Tibial nerve (tissue), 4 donors: ENCODE results near the gene ANKMY1. TPM values are rescaled to one million over a fixed set of nuclear protein-coding genes. Genes with fewer than 3 reads are reported as not detected.

Experiments used
- DNase-seq, 2 donors: peaks; one replicate each; pipeline ENCODE4 v3.0.0-alpha.2; 2019; ENCODE audit warnings: low spot score in 2 of 2
- H3K27ac ChIP-seq, 4 donors: fragments of 200-600 bp; sonication (generic) in 3 of 4; one replicate each; pipeline ENCODE4 v1.5.1; 2017 to 2019; ENCODE audit warnings: mild to moderate bottlenecking in 1 of 4
- H3K27me3 ChIP-seq, 2 donors: fragments of 200-600 bp; sonication (generic) in 1 of 2; one replicate each; pipeline versions ENCODE4 v1.5.1 to v1.6.0; 2017 to 2019
- H3K36me3 ChIP-seq, 3 donors: fragments of 200-600 bp; sonication (generic); one replicate each; pipeline ENCODE4 v1.5.1; 2018 to 2019
- H3K4me1 ChIP-seq, 4 donors: fragments of 200-600 bp; sonication (generic) in 3 of 4; one replicate each; pipeline ENCODE4 v1.5.1; 2017 to 2019
- H3K4me3 ChIP-seq, 4 donors: fragments of 200-600 bp; sonication (generic) in 3 of 4; one replicate each; pipeline ENCODE4 v1.5.1; 2017 to 2019; ENCODE audit warnings: mild to moderate bottlenecking in 1 of 4, moderate library complexity in 1 of 4
- H3K9me3 ChIP-seq, 4 donors: fragments of 200-600 bp; sonication (generic) in 3 of 4; one replicate each; pipeline ENCODE4 v1.5.1; 2017 to 2019
- EP300 ChIP-seq, 2 donors: sonication (generic); formaldehyde crosslinking; IDR thresholded peaks; one replicate each; pipeline ENCODE4 v1.6.1; 2017; ENCODE audit warnings: antibody characterized with exemption in 2 of 2, mild to moderate bottlenecking in 1 of 2
- POLR2A ChIP-seq, 2 donors: fragments of 450-650 bp; IDR thresholded peaks; one replicate each; pipeline ENCODE4 v1.6.1; 2017; ENCODE audit warnings: antibody characterized with exemption in 2 of 2, mild to moderate bottlenecking in 2 of 2, moderate library complexity in 2 of 2
- WGBS, 2 donors: methylation state at CpG; one replicate each; pipeline ENCODE4 v1.1.5; 2018; 5-methylcytosine and 5-hydroxymethylcytosine counted together
- total RNA-seq, 4 donors: library from RNA; depleted of rRNA; stranded (reverse); fragments of >200 nt; gene quantifications; one replicate each; pipeline ENCODE4 v1.1.0, GENCODE V29; 2016
- TF ChIP-seq, protein P1 (sequence below), 5 experiments: fragments of 200-600 bp in 3 of 5; fragments of 450-650 bp in 2 of 5; sonication (generic) in 3 of 5; IDR thresholded peaks; one replicate each; pipeline ENCODE4 v1.5.1; 2016 to 2019; ENCODE audit warnings: antibody characterized with exemption in 5 of 5, mild to moderate bottlenecking in 3 of 5, moderate library complexity in 2 of 5

ANKMY1 gene
- total RNA-seq, 4 donors from 2014 or later = 14.2 to 24.0 (median 21.4) TPM

- no peak overlapping the region for H3K4me3 ChIP-seq
- WGBS, 2 donors = 90 to 100% methylated on average over 3 to 4 of the region's 4 CpGs
- H3K36me3 ChIP-seq = peaks cover 0 to 96% (median 20%) of the 10 kb centered on the region in 3 donors
- TF ChIP-seq, protein P1, sequence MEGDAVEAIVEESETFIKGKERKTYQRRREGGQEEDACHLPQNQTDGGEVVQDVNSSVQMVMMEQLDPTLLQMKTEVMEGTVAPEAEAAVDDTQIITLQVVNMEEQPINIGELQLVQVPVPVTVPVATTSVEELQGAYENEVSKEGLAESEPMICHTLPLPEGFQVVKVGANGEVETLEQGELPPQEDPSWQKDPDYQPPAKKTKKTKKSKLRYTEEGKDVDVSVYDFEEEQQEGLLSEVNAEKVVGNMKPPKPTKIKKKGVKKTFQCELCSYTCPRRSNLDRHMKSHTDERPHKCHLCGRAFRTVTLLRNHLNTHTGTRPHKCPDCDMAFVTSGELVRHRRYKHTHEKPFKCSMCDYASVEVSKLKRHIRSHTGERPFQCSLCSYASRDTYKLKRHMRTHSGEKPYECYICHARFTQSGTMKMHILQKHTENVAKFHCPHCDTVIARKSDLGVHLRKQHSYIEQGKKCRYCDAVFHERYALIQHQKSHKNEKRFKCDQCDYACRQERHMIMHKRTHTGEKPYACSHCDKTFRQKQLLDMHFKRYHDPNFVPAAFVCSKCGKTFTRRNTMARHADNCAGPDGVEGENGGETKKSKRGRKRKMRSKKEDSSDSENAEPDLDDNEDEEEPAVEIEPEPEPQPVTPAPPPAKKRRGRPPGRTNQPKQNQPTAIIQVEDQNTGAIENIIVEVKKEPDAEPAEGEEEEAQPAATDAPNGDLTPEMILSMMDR (IDR thresholded peaks at IDR 0.05) = no peak
- no peak for TF ChIP-seq POLR2A (IDR thresholded peaks at IDR 0.05)
- no peak for TF ChIP-seq EP300 (IDR thresholded peaks at IDR 0.05)
- DNase-seq = no peak
- H3K4me1 ChIP-seq = no peaks in the 10 kb centered on the region
- H3K27me3 ChIP-seq = no peaks in the 10 kb centered on the region
- no peak overlapping the region for H3K27ac ChIP-seq
- H3K9me3 ChIP-seq = peaks cover 0 to 12% (median 0%) of the 10 kb centered on the region in 4 donors
Measured at GRCh38 chr2:240526521-240526920, 31.3 kb downstream of the ANKMY1 start.

GRCh38 chr2:240525802-240526201 lies 32.0 kb downstream of the ANKMY1 start:
- H3K36me3 ChIP-seq = peaks cover 0 to 88% (median 20%) of the 10 kb centered on the region in 3 donors
- H3K4me3 ChIP-seq = no peak overlapping the region
- H3K4me1 ChIP-seq = no peaks in the 10 kb centered on the region
- no peak for TF ChIP-seq EP300 (IDR thresholded peaks at IDR 0.05)
- TF ChIP-seq, protein P1 (IDR thresholded peaks at IDR 0.05) = no peak
- TF ChIP-seq POLR2A (IDR thresholded peaks at IDR 0.05) = no peak
- peaks cover 0 to 5% (median 0%) of the 10 kb centered on the region in 4 donors for H3K9me3 ChIP-seq
- no peak overlapping the region for H3K27ac ChIP-seq
- WGBS, 2 donors = 95 to 97% methylated on average over 3 to 6 of the region's 6 CpGs
- DNase-seq = no peak
- peaks cover 0 to 3% of the 10 kb centered on the region in 2 donors for H3K27me3 ChIP-seq

- 91 to 92% methylated on average over 5 to 8 of the region's 8 CpGs for WGBS, 2 donors
- no peak for DNase-seq
Measured at GRCh38 chr2:240524963-240525718, 32.6 kb downstream of the ANKMY1 start.

DNA sequence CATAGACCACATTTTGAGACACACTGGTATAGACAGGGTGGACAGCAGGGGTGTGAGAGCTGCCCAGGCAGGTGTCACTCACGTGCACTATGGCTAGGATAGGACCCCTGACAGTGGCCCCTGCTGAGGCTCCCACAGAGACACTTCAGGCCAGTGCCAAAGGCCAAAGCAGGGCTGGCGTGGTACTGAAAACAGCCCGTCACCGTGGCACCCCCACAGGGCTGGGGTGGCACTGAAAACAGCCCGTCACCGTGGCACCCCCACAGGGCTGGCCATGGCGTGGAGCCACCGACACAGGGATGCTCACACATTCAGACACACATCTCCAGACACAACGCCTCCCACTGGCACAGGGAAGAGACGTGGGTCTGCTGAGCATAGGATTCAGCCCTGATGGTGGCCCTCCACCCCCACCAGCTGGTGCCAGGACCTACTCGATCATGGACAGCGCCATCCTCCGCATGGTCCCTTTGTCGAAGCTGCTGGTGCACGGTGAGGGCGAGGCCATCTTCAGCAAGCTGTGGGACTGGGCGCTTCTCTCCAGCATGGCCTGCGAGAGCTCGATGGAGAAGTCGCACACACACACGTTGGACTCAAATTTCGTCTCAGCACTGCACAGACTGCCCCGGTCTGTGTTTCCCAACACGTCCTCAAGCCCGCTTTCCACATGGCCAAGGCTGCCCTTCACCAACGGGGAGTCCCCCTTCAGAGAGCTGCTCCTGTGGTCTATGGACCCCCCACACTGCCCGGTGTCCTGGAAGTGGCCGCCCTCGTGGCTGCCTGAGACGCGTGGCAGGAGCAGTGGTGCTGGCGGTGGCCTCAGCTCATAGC lies 34.1 kb downstream of the ANKMY1 start:
- WGBS, 2 donors = 94 to 97% methylated on average over 25 to 29 of the region's 32 CpGs
- Histone ChIP-seq H3K27me3 (peaks cover 0 to 11% of the 10 kb centered on the region in 2 donors), H3K4me1 (peaks cover 0 to 15% (median 0%) of the 10 kb centered on the region in 4 donors), H3K9me3 (peaks cover 0 to 5% (median 0%) of the 10 kb centered on the region in 4 donors), H3K27ac (no peak overlapping the region), H3K4me3 (no peak overlapping the region), H3K36me3 (peaks cover 0 to 67% (median 20%) of the 10 kb centered on the region in 3 donors)
- DNase-seq = no peak
- TF ChIP-seq POLR2A (IDR thresholded peaks at IDR 0.05) (no peak), EP300 (IDR thresholded peaks at IDR 0.05) (no peak)
- TF ChIP-seq, protein P1 (IDR thresholded peaks at IDR 0.05) = no peak

More at GRCh38 chr2:240524963-240525718, 32.6 kb downstream of the ANKMY1 start:
- no peak overlapping the region for H3K27ac ChIP-seq
- peaks cover 0 to 5% (median 0%) of the 10 kb centered on the region in 4 donors for H3K4me1 ChIP-seq
- H3K36me3 ChIP-seq = peaks cover 0 to 82% (median 20%) of the 10 kb centered on the region in 3 donors
- H3K27me3 ChIP-seq = peaks cover 0 to 10% of the 10 kb centered on the region in 2 donors
- TF ChIP-seq POLR2A (IDR thresholded peaks at IDR 0.05) (no peak), EP300 (IDR thresholded peaks at IDR 0.05) (no peak)
- TF ChIP-seq, protein P1 (IDR thresholded peaks at IDR 0.05) = no peak
- H3K4me3 ChIP-seq = no peak overlapping the region
- peaks cover 0 to 5% (median 0%) of the 10 kb centered on the region in 4 donors for H3K9me3 ChIP-seq
